Measurements from ENCODE around the gene PEX12.
"Not testable (repeated sequence)": the region's sequence is repeated elsewhere in the genome, so short reads cannot be mapped to it uniquely, and the experiment has no call there.

Gene PEX12

GRCh38 chr17:35575759-35576158 is 2.6 kb downstream of the PEX12 start:
- DNase-seq, result no peak

GRCh38 chr17:35569405-35569804 is 9.0 kb downstream of the PEX12 start:
- DNase-seq, result no peak

- peak; percentile 31 for DNase-seq
Measured at GRCh38 chr17:35568561-35568960, 9.8 kb downstream of the PEX12 start.

GRCh38 chr17:35566968-35567367 is 11.4 kb downstream of the PEX12 start:
- DNase-seq, result no peak

- DNase-seq, result not testable (repeated sequence)
Measured at GRCh38 chr17:35563181-35563580, 15.2 kb downstream of the PEX12 start.

GRCh38 chr17:35560703-35561102 is 17.7 kb downstream of the PEX12 start, which contains the start of gene SLFN14:
Gene SLFN14, minus strand, starts transcription at chr17:35560819. Its CDS starts 2,757 bp downstream, at chr17:35558062.
- no peak for DNase-seq

- no peak for DNase-seq
Measured at GRCh38 chr17:35559495-35560210, 18.7 kb downstream of the PEX12 start.

GRCh38 chr17:35557353-35557752 is 21.0 kb downstream of the PEX12 start:
- no peak for DNase-seq

- DNase-seq, result peak; percentile 3
Measured at GRCh38 chr17:35555691-35556090, 22.7 kb downstream of the PEX12 start.

- DNase-seq, result no peak
Measured at GRCh38 chr17:35554668-35555067, 23.7 kb downstream of the PEX12 start.

GRCh38 chr17:35553310-35553709 is 25.1 kb downstream of the PEX12 start:
- no peak for DNase-seq

- no peak for DNase-seq
Measured at GRCh38 chr17:35548978-35549377, 29.4 kb downstream of the PEX12 start.

- no peak for DNase-seq
Measured at GRCh38 chr17:35548208-35548810, 30.1 kb downstream of the PEX12 start.

GRCh38 chr17:35546487-35546886 is 31.9 kb downstream of the PEX12 start:
- no peak for DNase-seq

- no peak for DNase-seq
Measured at GRCh38 chr17:35545150-35545549, 33.2 kb downstream of the PEX12 start.

- no peak for DNase-seq
Measured at GRCh38 chr17:35543856-35544255, 34.5 kb downstream of the PEX12 start.

GRCh38 chr17:35542990-35543389 is 35.4 kb downstream of the PEX12 start:
- no peak for DNase-seq

- DNase-seq, result no peak
Measured at GRCh38 chr17:35541434-35541833, 36.9 kb downstream of the PEX12 start.

- peak; percentile 17 for DNase-seq
Measured at GRCh38 chr17:35540589-35541404, 37.6 kb downstream of the PEX12 start.

- DNase-seq, result no peak
Measured at GRCh38 chr17:35539659-35540026, 38.7 kb downstream of the PEX12 start.

- DNase-seq, result no peak
Measured at GRCh38 chr17:35537601-35538141, 40.7 kb downstream of the PEX12 start, which contains the start of gene SLFN12L. Gene SLFN12L, minus strand, starts transcription at chr17:35537678. Its CDS starts 15,314 bp downstream, at chr17:35522364.

- DNase-seq, result peak; percentile 17
Measured at GRCh38 chr17:35536664-35537171, 41.7 kb downstream of the PEX12 start.

- not testable (repeated sequence) for DNase-seq
Measured at GRCh38 chr17:35535406-35535805, 43.0 kb downstream of the PEX12 start.

Data from activated CD4-positive, alpha-beta T cell treated with anti-CD3 and anti-CD28 coated beads, Interleukin-2, amount 50 U/mL, for 1 hour (primary cell).